ENCODE data around the gene CCR4. TPM values are rescaled to one million over a fixed set of nuclear protein-coding genes. Genes with fewer than 3 reads are reported as not detected.

CCR4 gene
- total RNA-seq, 2 donors from 2014 or later = 0.11 TPM; not detected in 1

DNA sequence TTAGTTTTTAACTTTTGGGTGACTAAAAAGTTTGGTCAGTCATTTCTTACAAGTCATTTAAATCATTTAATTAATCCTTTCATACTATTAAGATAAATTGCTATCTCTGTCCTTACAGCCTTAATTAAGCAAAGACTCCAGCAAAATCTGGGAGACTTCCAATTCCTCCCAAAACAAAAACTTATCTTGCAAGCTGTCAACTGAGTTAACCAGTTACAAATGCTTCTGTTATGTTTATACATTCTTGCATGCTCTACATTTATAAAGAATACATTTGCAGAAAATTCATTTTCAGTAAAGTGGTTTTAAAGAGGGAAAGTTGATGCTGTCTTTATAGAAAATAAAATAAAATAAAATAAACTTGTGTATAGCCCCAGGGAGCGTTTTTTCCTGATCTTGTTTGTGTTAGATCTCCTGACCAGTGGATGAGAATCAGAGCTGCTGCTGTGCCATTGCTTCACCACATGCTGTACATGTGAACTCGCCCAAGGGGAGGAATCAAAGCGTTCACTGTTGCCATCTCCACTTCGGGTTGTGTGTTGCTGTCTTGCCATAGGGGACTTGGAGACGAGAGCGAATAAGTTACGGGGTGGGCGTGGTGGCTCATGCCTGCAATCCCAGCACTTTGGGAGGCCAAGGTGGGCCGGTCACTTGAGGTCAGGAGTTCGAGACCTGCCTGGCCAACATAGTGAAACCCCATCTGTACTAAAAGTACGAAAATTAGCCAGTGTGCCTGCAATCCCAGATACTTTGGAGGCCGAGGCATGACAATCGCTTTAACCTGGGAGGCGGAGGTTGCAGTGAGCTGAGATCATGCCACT is 5.5 kb downstream of the CCR4 start:
- H3K27ac ChIP-seq (ENCODE audit: low read depth, low read length) = no peak overlapping the region
- no peak overlapping the region for H3K27ac Mint-ChIP-seq
- H3K4me1 Mint-ChIP-seq = peaks cover 5% of the 10 kb centered on the region
- 95 to 96% methylated on average over 14 of the region's 14 CpGs for WGBS, 2 experiments (ENCODE audit: insufficient coverage in 1 of 2, insufficient read length in 1 of 2)
- H3K9me3 Mint-ChIP-seq = no peaks in the 10 kb centered on the region
- no peak for DNase-seq
- H3K4me3 Mint-ChIP-seq = no peak overlapping the region
- no peaks in the 10 kb centered on the region for H3K27me3 Mint-ChIP-seq (ENCODE audit: insufficient read depth)
- H3K9me3 ChIP-seq (ENCODE audit: control insufficient read depth, low read length) = no peaks in the 10 kb centered on the region
- no peak overlapping the region for H3K4me3 ChIP-seq (ENCODE audit: low read length)
- H3K4me1 ChIP-seq (ENCODE audit: control insufficient read depth, insufficient read depth, low read length) = no peaks in the 10 kb centered on the region
- TF ChIP-seq, protein P1, sequence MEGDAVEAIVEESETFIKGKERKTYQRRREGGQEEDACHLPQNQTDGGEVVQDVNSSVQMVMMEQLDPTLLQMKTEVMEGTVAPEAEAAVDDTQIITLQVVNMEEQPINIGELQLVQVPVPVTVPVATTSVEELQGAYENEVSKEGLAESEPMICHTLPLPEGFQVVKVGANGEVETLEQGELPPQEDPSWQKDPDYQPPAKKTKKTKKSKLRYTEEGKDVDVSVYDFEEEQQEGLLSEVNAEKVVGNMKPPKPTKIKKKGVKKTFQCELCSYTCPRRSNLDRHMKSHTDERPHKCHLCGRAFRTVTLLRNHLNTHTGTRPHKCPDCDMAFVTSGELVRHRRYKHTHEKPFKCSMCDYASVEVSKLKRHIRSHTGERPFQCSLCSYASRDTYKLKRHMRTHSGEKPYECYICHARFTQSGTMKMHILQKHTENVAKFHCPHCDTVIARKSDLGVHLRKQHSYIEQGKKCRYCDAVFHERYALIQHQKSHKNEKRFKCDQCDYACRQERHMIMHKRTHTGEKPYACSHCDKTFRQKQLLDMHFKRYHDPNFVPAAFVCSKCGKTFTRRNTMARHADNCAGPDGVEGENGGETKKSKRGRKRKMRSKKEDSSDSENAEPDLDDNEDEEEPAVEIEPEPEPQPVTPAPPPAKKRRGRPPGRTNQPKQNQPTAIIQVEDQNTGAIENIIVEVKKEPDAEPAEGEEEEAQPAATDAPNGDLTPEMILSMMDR (conservative IDR thresholded peaks at IDR 0.05) = no peak
- H3K36me3 ChIP-seq (ENCODE audit: control insufficient read depth, insufficient read depth, low read length) = no peaks in the 10 kb centered on the region
- no peaks in the 10 kb centered on the region for H3K27me3 ChIP-seq (ENCODE audit: control insufficient read depth, insufficient read depth, low read length, poor library complexity, severe bottlenecking)
- H3K9ac ChIP-seq (ENCODE audit: extremely low read depth, low read length, poor library complexity, severe bottlenecking) = no peak overlapping the region
- no peaks in the 10 kb centered on the region for H3K36me3 Mint-ChIP-seq (ENCODE audit: low read depth)

DNA sequence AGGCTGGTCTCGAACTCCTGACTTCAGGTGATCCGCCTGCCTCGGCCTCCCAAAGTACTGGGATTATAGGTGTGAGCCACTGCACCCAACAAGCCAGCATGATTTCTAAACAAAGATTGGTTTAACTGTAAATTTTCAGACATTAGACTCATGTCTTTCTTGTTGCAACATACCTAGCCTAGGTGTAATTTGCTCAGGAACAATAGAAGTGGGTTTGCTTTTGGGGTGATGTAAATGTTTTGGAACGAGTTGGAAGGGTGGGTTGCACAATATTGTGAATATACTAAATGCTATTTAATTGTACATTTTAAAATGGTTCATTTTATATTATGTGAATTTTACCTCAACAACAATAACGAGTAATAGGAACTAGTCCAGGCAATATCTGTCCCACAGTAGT is 7.1 kb downstream of the CCR4 start:
- Histone ChIP-seq H3K27me3 (ENCODE audit: control insufficient read depth, insufficient read depth, low read length, poor library complexity, severe bottlenecking) (no peaks in the 10 kb centered on the region), H3K9me3 (ENCODE audit: control insufficient read depth, low read length) (no peaks in the 10 kb centered on the region), H3K36me3 (ENCODE audit: control insufficient read depth, insufficient read depth, low read length) (no peaks in the 10 kb centered on the region), H3K4me1 (ENCODE audit: control insufficient read depth, insufficient read depth, low read length) (no peaks in the 10 kb centered on the region), H3K9ac (ENCODE audit: extremely low read depth, low read length, poor library complexity, severe bottlenecking) (no peak overlapping the region), H3K4me3 (ENCODE audit: low read length) (no peak overlapping the region), H3K27ac (ENCODE audit: low read depth, low read length) (no peak overlapping the region)
- no peaks in the 10 kb centered on the region for H3K36me3 Mint-ChIP-seq (ENCODE audit: low read depth)
- WGBS, 2 experiments (ENCODE audit: insufficient coverage in 1 of 2, insufficient read length in 1 of 2) = 93 to 97% methylated on average over 3 of the region's 5 CpGs
- TF ChIP-seq, protein P1 (conservative IDR thresholded peaks at IDR 0.05) = no peak
- H3K9me3 Mint-ChIP-seq = no peaks in the 10 kb centered on the region
- no peaks in the 10 kb centered on the region for H3K27me3 Mint-ChIP-seq (ENCODE audit: insufficient read depth)
- no peak overlapping the region for H3K27ac Mint-ChIP-seq
- peaks cover 5% of the 10 kb centered on the region for H3K4me1 Mint-ChIP-seq
- no peak overlapping the region for H3K4me3 Mint-ChIP-seq
- DNase-seq = no peak

DNA sequence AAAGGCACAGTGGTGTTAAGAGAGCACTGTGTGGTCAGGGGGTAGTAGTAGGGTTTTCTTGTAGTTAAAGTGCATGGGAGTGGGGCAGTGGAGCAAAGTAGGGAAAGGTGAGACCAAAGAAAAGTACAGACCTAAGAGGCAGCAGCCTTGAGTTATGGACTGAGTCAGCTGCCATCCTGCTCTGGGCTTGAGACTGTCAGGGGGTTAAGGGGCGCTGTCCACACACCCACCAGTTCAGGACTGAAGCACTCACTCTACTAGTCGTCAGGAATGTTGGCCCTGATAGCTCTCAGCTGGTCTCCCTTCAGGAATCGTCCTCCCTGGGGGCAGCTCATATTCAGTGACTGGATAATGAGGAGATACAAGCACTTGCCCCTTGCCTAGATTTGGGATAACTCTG is 7.9 kb downstream of the CCR4 start:
- H3K27ac ChIP-seq (ENCODE audit: low read depth, low read length) = no peak overlapping the region
- peaks cover 3% of the 10 kb centered on the region for H3K9me3 ChIP-seq (ENCODE audit: control insufficient read depth, low read length)
- TF ChIP-seq, protein P1 (conservative IDR thresholded peaks at IDR 0.05) = no peak
- peak; percentile 74 for DNase-seq
- 41 to 53% methylated on average over 3 of the region's 3 CpGs for WGBS, 2 experiments (ENCODE audit: insufficient coverage in 1 of 2, insufficient read length in 1 of 2)
- no peaks in the 10 kb centered on the region for H3K27me3 ChIP-seq (ENCODE audit: control insufficient read depth, insufficient read depth, low read length, poor library complexity, severe bottlenecking)
- H3K4me1 ChIP-seq (ENCODE audit: control insufficient read depth, insufficient read depth, low read length) = no peaks in the 10 kb centered on the region
- H3K27me3 Mint-ChIP-seq (ENCODE audit: insufficient read depth) = no peaks in the 10 kb centered on the region
- H3K9me3 Mint-ChIP-seq = peaks cover 4% of the 10 kb centered on the region
- H3K36me3 Mint-ChIP-seq (ENCODE audit: low read depth) = no peaks in the 10 kb centered on the region
- no peak overlapping the region for H3K27ac Mint-ChIP-seq
- no peak overlapping the region for H3K4me3 ChIP-seq (ENCODE audit: low read length)
- H3K4me1 Mint-ChIP-seq = peaks cover 5% of the 10 kb centered on the region
- H3K4me3 Mint-ChIP-seq = no peak overlapping the region
- no peak overlapping the region for H3K9ac ChIP-seq (ENCODE audit: extremely low read depth, low read length, poor library complexity, severe bottlenecking)
- H3K36me3 ChIP-seq (ENCODE audit: control insufficient read depth, insufficient read depth, low read length) = no peaks in the 10 kb centered on the region

Measured in endodermal cell (in vitro differentiated cells).